Measurements from ENCODE around the gene KLHL26. TPM values are rescaled to one million over a fixed set of nuclear protein-coding genes. Genes with fewer than 3 reads are reported as not detected.

The KLHL26 gene
- total RNA-seq, 4 donors from 2014 or later, result 7.0 to 15.7 (median 7.6) TPM

DNA sequence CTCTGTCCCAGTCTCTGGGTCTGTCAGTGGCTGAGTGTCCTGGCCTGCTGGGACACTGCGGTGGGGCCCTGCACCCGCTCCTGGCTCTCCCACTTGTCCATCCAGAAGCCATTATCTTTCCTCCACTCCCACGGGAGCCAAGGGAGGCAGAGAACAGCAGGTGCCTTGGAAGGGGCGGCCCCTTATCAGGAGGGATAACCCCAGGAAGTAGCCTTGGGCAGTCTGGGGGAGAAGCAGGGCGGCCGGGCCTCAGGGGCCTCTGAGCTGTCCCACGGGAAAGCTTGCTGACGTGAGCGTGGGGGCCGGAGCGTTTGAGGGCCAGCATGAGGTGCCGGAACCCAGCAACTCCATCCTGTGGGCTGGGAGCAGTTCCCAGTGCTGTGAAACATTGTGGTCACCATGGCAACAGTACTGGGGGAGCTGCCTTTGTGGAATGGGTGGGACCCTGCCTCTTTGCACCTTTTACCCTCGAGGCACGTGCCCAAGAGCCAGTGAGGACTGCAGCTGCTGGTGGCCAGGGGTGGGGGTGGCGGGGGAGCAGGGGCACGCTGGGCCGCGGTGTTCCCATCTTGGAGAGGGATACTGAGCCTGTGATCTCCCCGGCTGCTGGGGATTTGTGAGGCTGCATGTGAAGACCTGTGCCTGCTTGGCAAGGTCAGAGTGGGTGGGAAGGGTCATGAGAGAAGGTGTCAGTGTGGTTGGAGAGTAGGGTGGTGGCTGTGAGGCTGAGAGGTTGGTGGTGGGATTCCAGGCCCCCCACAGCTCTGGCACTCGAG is 20.9 kb downstream of the KLHL26 start:
- no peak for TF ChIP-seq POLR2A (IDR thresholded peaks at IDR 0.05)
- no peak for TF ChIP-seq EP300 (IDR thresholded peaks at IDR 0.05; ENCODE audit: low read depth)
- no peak for TF ChIP-seq POLR2AphosphoS5 (IDR thresholded peaks at IDR 0.05)
- TF ChIP-seq, protein P1, sequence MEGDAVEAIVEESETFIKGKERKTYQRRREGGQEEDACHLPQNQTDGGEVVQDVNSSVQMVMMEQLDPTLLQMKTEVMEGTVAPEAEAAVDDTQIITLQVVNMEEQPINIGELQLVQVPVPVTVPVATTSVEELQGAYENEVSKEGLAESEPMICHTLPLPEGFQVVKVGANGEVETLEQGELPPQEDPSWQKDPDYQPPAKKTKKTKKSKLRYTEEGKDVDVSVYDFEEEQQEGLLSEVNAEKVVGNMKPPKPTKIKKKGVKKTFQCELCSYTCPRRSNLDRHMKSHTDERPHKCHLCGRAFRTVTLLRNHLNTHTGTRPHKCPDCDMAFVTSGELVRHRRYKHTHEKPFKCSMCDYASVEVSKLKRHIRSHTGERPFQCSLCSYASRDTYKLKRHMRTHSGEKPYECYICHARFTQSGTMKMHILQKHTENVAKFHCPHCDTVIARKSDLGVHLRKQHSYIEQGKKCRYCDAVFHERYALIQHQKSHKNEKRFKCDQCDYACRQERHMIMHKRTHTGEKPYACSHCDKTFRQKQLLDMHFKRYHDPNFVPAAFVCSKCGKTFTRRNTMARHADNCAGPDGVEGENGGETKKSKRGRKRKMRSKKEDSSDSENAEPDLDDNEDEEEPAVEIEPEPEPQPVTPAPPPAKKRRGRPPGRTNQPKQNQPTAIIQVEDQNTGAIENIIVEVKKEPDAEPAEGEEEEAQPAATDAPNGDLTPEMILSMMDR (IDR thresholded peaks at IDR 0.05), result no peak
- H3K4me3 ChIP-seq, result no peak overlapping the region
- H3K4me1 ChIP-seq, result peaks cover 0 to 23% (median 0%) of the 10 kb centered on the region in 4 donors
- no peaks in the 10 kb centered on the region for H3K36me3 ChIP-seq
- WGBS, 2 donors (ENCODE audit: low coverage in 1 of 2), result 59% methylated on average over 20 of the region's 20 CpGs; no CpG with 5 or more reads in 1 of the 2 donors
- in situ Hi-C loops (cut with MboI; ENCODE audit: low pct_ligation_motif_present in 1 of 4, low pct_unique_long_range_greater_than_20kb in 1 of 4, low sequenced_read_pairs in 3 of 4), result no loop called here
- intact Hi-C loops (cut with DNase I; ENCODE audit: low total_unique reads), result no loop called here
- H3K27ac ChIP-seq, result peak overlapping the region in 2 of 4 donors; percentile 17 to 69
- no peaks in the 10 kb centered on the region for H3K27me3 ChIP-seq
- H3K9me3 ChIP-seq, result no peaks in the 10 kb centered on the region
- DNase-seq, result no peak

DNA sequence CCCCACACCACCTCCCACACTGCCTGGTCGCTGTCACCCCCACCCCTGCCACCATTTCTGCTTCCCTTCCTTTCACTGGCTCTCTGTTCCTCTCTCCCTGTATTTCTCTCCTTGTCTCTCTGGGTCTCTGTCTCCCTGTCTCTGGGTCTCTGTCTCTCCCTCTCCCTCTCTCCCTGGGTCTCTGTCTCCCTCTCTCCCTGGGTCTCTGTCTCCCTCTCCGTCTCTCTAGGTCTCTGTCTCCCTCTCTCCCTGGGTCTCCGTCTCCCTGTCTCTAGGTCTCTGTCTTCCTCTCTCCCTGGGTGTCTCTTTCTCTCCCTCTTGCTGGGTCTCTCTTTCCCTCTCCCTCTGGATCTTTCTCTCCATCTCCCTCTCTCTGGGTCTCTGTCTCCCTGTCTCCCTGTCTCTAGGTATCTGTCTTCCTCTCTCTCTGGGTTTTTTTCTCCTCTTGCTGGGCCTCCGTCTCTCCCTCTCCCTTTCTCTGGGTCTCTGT is 21.6 kb downstream of the KLHL26 start:
- intact Hi-C loops (cut with DNase I; ENCODE audit: low total_unique reads), result no loop called here
- Histone ChIP-seq H3K36me3 (no peaks in the 10 kb centered on the region), H3K27me3 (no peaks in the 10 kb centered on the region), H3K9me3 (no peaks in the 10 kb centered on the region), H3K27ac (peak overlapping the region; percentile 17 to 72 (median 66)), H3K4me3 (no peak overlapping the region), H3K4me1 (peaks cover 0 to 23% (median 0%) of the 10 kb centered on the region in 4 donors)
- WGBS, 2 donors (ENCODE audit: low coverage in 1 of 2), result 91 to 100% methylated on average over 2 to 4 of the region's 4 CpGs
- in situ Hi-C loops (cut with MboI; ENCODE audit: low pct_ligation_motif_present in 1 of 4, low pct_unique_long_range_greater_than_20kb in 1 of 4, low sequenced_read_pairs in 3 of 4), result no loop called here
- no peak for DNase-seq
- TF ChIP-seq POLR2A (IDR thresholded peaks at IDR 0.05), result no peak
- TF ChIP-seq EP300 (IDR thresholded peaks at IDR 0.05; ENCODE audit: low read depth), result no peak
- TF ChIP-seq POLR2AphosphoS5 (IDR thresholded peaks at IDR 0.05), result no peak
- TF ChIP-seq, protein P1 (IDR thresholded peaks at IDR 0.05), result no peak

- intact Hi-C loops (cut with DNase I; ENCODE audit: low total_unique reads) (no loop called here), in situ Hi-C loops (cut with MboI; ENCODE audit: low pct_ligation_motif_present in 1 of 4, low pct_unique_long_range_greater_than_20kb in 1 of 4, low sequenced_read_pairs in 3 of 4) (no loop called here)
- DNase-seq, result no peak
Measured at GRCh38 chr19:18659281-18660050, 22.6 kb downstream of the KLHL26 start.

More at GRCh38 chr19:18659281-18660050, 22.6 kb downstream of the KLHL26 start:
- TF ChIP-seq POLR2A (IDR thresholded peaks at IDR 0.05) (no peak), EP300 (IDR thresholded peaks at IDR 0.05; ENCODE audit: low read depth) (no peak), POLR2AphosphoS5 (IDR thresholded peaks at IDR 0.05) (no peak)
- TF ChIP-seq, protein P1 (IDR thresholded peaks at IDR 0.05), result no peak
- no peaks in the 10 kb centered on the region for H3K36me3 ChIP-seq
- no peaks in the 10 kb centered on the region for H3K9me3 ChIP-seq
- H3K4me3 ChIP-seq, result no peak overlapping the region
- 55 to 71% methylated on average over 10 to 30 of the region's 30 CpGs for WGBS, 2 donors (ENCODE audit: low coverage in 1 of 2)
- peaks cover 0 to 23% (median 0%) of the 10 kb centered on the region in 4 donors for H3K4me1 ChIP-seq
- H3K27ac ChIP-seq, result peak overlapping the region; percentile 64 to 72 (median 69)
- no peaks in the 10 kb centered on the region for H3K27me3 ChIP-seq

All from transverse colon (tissue), 4 donors.